IMR-90 (cell line): ENCODE data around the gene ADGRL3.

ENCODE experiments used
- CEBPB ChIP-seq: IDR thresholded peaks from 2 replicates; pipeline ENCODE4 v1.6.1; 2012; ENCODE audit warnings: low read depth, low read length, improper control_type of control experiment
- CTCF ChIP-seq: conservative IDR thresholded peaks from 2 replicates; pipeline ENCODE4 v1.5.1; 2012; ENCODE audit warnings: mild to moderate bottlenecking, low read depth, low read length, improper control_type of control experiment
- MXI1 ChIP-seq: IDR thresholded peaks from 2 replicates; pipeline ENCODE4 v1.6.1; 2012; ENCODE audit warnings: low read depth, mild to moderate bottlenecking, low read length, moderate library complexity, borderline replicate concordance
- NFE2L2 ChIP-seq: fragments of 150-350 bp; IDR thresholded peaks from 2 replicates; pipeline ENCODE4 v1.6.1; 2016; ENCODE audit warnings: low read depth, mild to moderate bottlenecking, low read length
- POLR2A ChIP-seq: IDR thresholded peaks from 2 replicates; pipeline ENCODE4 v1.6.1; 2012; ENCODE audit warnings: mild to moderate bottlenecking, low read depth, low read length
- RAD21 ChIP-seq: IDR thresholded peaks from 2 replicates; pipeline ENCODE4 v1.6.1; 2012; ENCODE audit warnings: low read length, improper control_type of control experiment
- RFX5 ChIP-seq: IDR thresholded peaks from 2 replicates; pipeline ENCODE4 v1.8.0; 2012; ENCODE audit warnings: low read depth, mild to moderate bottlenecking, low read length, moderate library complexity

GRCh38 chr4:61561028-61561427, 360.9 kb downstream of the ADGRL3 start:
- no peak for TF ChIP-seq POLR2A
- no peak for TF ChIP-seq CTCF
- TF ChIP-seq NFE2L2, result no peak
- no peak for TF ChIP-seq RFX5
- TF ChIP-seq MXI1, result no peak
- TF ChIP-seq CEBPB, result no peak
- TF ChIP-seq RAD21, result no peak
